Measurements from ENCODE around the gene CCL11.

- no peak for TF ChIP-seq GATA2 (IDR thresholded peaks at IDR 0.05; ENCODE audit: low read depth, low read length)
- no peak for TF ChIP-seq GATA3 (IDR thresholded peaks at IDR 0.05; ENCODE audit: low read depth, low read length)
These were observed 19.5 kb downstream of the CCL11 start for GRCh38 chr17:34305061-34305460.

Data from SH-SY5Y (cell line).